Activated CD4-positive, alpha-beta T cell treated with anti-CD3 and anti-CD28 coated beads for 36 hours (primary cell): ENCODE data around the gene GATD1. TPM values are rescaled to one million over a fixed set of nuclear protein-coding genes. Genes with fewer than 3 reads are reported as not detected.

ENCODE experiments used
- ATAC-seq: fragments of 200-7000 bp; cut with Tn5 transposase; one replicate; pipeline ENCODE4 v1.10.0; 2021; ENCODE audit warnings: mild to moderate bottlenecking, moderate library complexity
- CTCF ChIA-PET: fragments of 350-600 bp; sonication (Branson Sonifier 250); formaldehyde crosslinking; loops from one replicate; lab custom pipeline; 2021; ENCODE audit warnings: antibody characterized with exemption; lab: Charles Lee
- POLR2A ChIA-PET: fragments of 350-600 bp; sonication (Branson Sonifier 250); formaldehyde crosslinking; loops from one replicate; lab custom pipeline; 2021; ENCODE audit warnings: antibody characterized with exemption, inconsistent platforms; lab: Charles Lee
- DNase-seq: peaks from one replicate; pipeline ENCODE4 v3.0.0-alpha.2; 2020
- H3K27ac Mint-ChIP-seq: one replicate; pipeline ENCODE4 v1.8.0; 2021; ENCODE audit warnings: mixed read lengths
- H3K27me3 Mint-ChIP-seq: one replicate; pipeline ENCODE4 v1.8.0; 2021; ENCODE audit warnings: mixed read lengths
- H3K36me3 Mint-ChIP-seq: one replicate; pipeline ENCODE4 v1.8.0; 2021; ENCODE audit warnings: low read depth, mixed read lengths
- H3K4me1 Mint-ChIP-seq: one replicate; pipeline ENCODE4 v1.8.0; 2021; ENCODE audit warnings: mixed read lengths
- H3K4me3 Mint-ChIP-seq: one replicate; pipeline ENCODE4 v1.8.0; 2021; ENCODE audit warnings: mild to moderate bottlenecking, moderate library complexity, mixed read lengths
- H3K9me3 Mint-ChIP-seq: one replicate; pipeline ENCODE4 v1.8.0; 2021; ENCODE audit warnings: low read depth, mixed read lengths
- intact Hi-C, 2 experiments: fragments of 100-400 bp; cut with DNase I in 1 of 2; cut with micrococcal nuclease in 1 of 2; formaldehyde crosslinking; loops; one replicate each; pipeline versions ENCODE4 v1.14.2 to v1.15.1; 2022 to 2024; cut with DNase I, micrococcal nuclease
- total RNA-seq, 2 experiments: library from RNA; stranded (reverse); gene quantifications; one replicate each; pipeline ENCODE4 v1.2.3, GENCODE V29; 2021

GATD1 gene
- total RNA-seq, 2 experiments from 2014 or later, result 45.7 to 59.8 TPM

GRCh38 chr11:819943-820649 lies 42.8 kb upstream of the GATD1 start:
- intact Hi-C loops, result loop anchor here (1.0 kb wide), 7 partner anchors 10 to 314 kb away; partner anchors contain the start of genes RPLP2 (in 2 of the 2), CHID1 (in 1 of the 2), GATD1 (in 1 of the 2) and POLR2L (in 1 of the 2)

GRCh38 chr11:819129-819931 lies 42.0 kb upstream of the GATD1 start:
- H3K27me3 Mint-ChIP-seq, result no peaks in the 10 kb centered on the region
- H3K4me3 Mint-ChIP-seq, result peak overlapping the region; percentile 72
- ChIA-PET CTCF (interaction anchor here (0.7 to 1.5 kb wide), 4 partner anchors 10 to 124 kb away, joined by 3 read pairs; partner anchors contain the start of genes RPLP2 and TMEM80), POLR2A (interaction anchor here (0.6 to 2.7 kb wide), 8 partner anchors 8 to 288 kb away, joined by 3 to 24 read pairs (median 4); partner anchors contain the start of genes CD151, CRACR2B, RPLP2 and TSPAN4)
- peaks cover 11% of the 10 kb centered on the region for H3K4me1 Mint-ChIP-seq
- H3K9me3 Mint-ChIP-seq, result no peaks in the 10 kb centered on the region
- H3K36me3 Mint-ChIP-seq, result peaks cover 4% of the 10 kb centered on the region
- H3K27ac Mint-ChIP-seq, result no peak overlapping the region
- ATAC-seq, result peak; percentile 82
- DNase-seq, result peak; percentile 95
- intact Hi-C loops, result loop anchor here in 1 of 2 experiments (1.0 kb wide), 4 partner anchors 10 to 91 kb away; partner anchors contain the start of genes CHID1, POLR2L, RPLP2 and TSPAN4

More at GRCh38 chr11:819943-820649, 42.8 kb upstream of the GATD1 start:
- peaks cover 9% of the 10 kb centered on the region for H3K36me3 Mint-ChIP-seq
- POLR2A ChIA-PET, result interaction anchor here (0.6 to 2.7 kb wide), 7 partner anchors 8 to 312 kb away, joined by 3 to 24 read pairs (median 4); partner anchors contain the start of genes CD151, CRACR2B, RPLP2 and TSPAN4
- no peaks in the 10 kb centered on the region for H3K27me3 Mint-ChIP-seq
- peaks cover 11% of the 10 kb centered on the region for H3K4me1 Mint-ChIP-seq
- H3K27ac Mint-ChIP-seq, result no peak overlapping the region
- CTCF ChIA-PET, result interaction anchor here (0.7 to 1.5 kb wide), 3 partner anchors 11 to 28 kb away, joined by 3 read pairs; partner anchors contain the start of gene RPLP2
- no peaks in the 10 kb centered on the region for H3K9me3 Mint-ChIP-seq
- peak overlapping the region; percentile 72 for H3K4me3 Mint-ChIP-seq
- peak; percentile 95 for DNase-seq
- peak; percentile 74 for ATAC-seq

DNA sequence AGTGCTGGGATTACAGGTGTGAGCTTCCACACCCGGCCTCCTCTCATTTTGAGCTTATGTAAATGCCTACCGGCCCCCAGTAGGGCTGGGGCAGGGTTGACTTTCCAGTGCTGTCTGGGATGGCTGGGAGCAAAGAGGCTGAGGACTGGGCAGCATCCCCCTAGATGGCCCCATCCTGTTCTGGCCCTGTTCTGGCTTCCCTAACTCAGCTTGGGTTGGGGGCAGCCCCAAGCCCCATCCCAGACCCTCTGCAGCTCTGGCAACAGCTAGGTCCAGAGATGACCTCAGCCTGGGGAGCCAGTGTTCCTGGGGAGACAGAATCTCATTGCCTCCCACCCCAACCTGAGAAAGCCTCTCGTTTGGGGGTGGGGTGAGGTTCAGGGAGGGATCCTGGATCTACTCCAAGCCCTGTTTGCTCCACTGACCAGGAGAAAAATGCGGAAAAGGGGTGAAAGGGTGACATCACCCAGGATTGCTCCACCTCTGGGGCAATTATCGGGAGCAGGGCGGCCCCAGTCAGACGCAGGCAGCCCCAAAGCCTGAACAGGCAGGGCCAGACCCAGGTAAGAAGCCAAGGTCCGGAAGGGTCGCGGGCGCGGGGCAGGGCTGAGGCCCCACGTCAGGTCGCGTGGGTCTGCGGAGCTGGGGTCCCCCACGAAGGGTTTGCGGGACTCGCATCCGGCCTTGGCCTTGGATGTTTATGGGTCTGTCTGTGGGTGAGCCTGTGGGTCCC lies 41.3 kb upstream of the GATD1 start, which contains the start of gene PNPLA2:
PNPLA2 (plus strand) TSS at position 519 of the 733 bp plus-strand sequence. CDS start 805 bp downstream, outside the sequence.
- Mint-ChIP-seq H3K27ac (no peak within 1 kb of the TSS), H3K4me3 (peak within 1 kb of the TSS; percentile 72), H3K27me3 (no peaks in the 10 kb centered on the region), H3K9me3 (no peaks in the 10 kb centered on the region), H3K4me1 (peaks cover 11% of the 10 kb centered on the region), H3K36me3 (peaks cover 6% of the 10 kb centered on the region)
- POLR2A ChIA-PET, result interaction anchor here (0.6 to 2.7 kb wide), 6 partner anchors 9 to 287 kb away, joined by 3 to 24 read pairs (median 6); partner anchors contain the start of genes CD151, CRACR2B and RPLP2
- no peak for DNase-seq
- ATAC-seq, result no peak
- CTCF ChIA-PET, result interaction anchor here (1.0 to 1.5 kb wide), 2 partner anchors 9 to 30 kb away, joined by 3 read pairs; partner anchors contain the start of gene RPLP2
- intact Hi-C loops, result loop anchor here in 1 of 2 experiments (1.0 kb wide), 4 partner anchors 9 to 92 kb away; partner anchors contain the start of genes CHID1, POLR2L, RPLP2 and TSPAN4

- ChIA-PET POLR2A (no interaction called here), CTCF (no interaction called here)
- ATAC-seq, result no peak
- no peaks in the 10 kb centered on the region for H3K9me3 Mint-ChIP-seq
- H3K36me3 Mint-ChIP-seq, result peaks cover 20% of the 10 kb centered on the region
- intact Hi-C loops, result no loop called here
- no peak overlapping the region for H3K27ac Mint-ChIP-seq
- H3K27me3 Mint-ChIP-seq, result no peaks in the 10 kb centered on the region
- no peak for DNase-seq
- peaks cover 23% of the 10 kb centered on the region for H3K4me1 Mint-ChIP-seq
- no peak overlapping the region for H3K4me3 Mint-ChIP-seq
Measured at GRCh38 chr11:816433-816779, 39.1 kb upstream of the GATD1 start.

DNA sequence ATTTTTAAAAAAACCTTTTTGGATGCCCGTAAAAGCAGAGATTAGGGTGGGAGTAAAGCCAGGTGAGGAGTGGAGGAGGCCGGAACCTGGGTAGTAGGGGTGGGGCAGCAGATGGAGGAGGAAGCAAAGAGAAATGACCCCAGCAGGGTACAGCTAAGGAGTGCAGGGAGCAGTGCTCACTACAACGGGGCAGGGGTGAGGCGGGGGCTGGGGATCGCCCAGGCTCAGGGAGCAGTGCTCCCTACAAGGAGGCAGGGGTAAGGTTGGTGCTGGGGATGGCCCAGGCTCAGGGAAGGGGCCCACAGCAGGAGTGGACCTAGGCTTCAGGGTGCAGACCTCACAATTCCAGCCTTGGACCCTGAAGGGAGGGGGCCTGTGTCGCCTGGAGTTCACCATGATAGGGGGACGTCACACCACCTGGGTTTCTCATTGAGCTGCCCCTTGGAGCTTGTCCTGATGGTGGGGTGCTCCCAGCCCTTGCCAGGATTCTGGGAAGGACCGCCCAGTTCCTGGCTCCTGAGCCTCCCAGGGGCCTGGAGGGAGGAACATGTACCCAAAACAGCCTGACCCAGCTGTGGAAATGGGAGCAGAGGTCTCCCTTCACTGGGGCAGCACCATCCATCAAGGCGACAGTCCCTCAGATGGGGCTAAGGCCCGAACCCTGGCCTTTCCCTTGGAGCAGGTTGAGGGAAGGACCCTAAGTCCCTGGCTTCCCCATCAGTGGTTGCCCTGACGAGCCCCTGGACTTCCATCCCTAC lies 38.6 kb upstream of the GATD1 start:
- no peaks in the 10 kb centered on the region for H3K9me3 Mint-ChIP-seq
- CTCF ChIA-PET, result no interaction called here
- intact Hi-C loops, result no loop called here
- peaks cover 25% of the 10 kb centered on the region for H3K4me1 Mint-ChIP-seq
- no peak overlapping the region for H3K4me3 Mint-ChIP-seq
- DNase-seq (no peak), ATAC-seq (no peak)
- peaks cover 25% of the 10 kb centered on the region for H3K36me3 Mint-ChIP-seq
- no peaks in the 10 kb centered on the region for H3K27me3 Mint-ChIP-seq
- POLR2A ChIA-PET, result no interaction called here
- H3K27ac Mint-ChIP-seq, result no peak overlapping the region

DNA sequence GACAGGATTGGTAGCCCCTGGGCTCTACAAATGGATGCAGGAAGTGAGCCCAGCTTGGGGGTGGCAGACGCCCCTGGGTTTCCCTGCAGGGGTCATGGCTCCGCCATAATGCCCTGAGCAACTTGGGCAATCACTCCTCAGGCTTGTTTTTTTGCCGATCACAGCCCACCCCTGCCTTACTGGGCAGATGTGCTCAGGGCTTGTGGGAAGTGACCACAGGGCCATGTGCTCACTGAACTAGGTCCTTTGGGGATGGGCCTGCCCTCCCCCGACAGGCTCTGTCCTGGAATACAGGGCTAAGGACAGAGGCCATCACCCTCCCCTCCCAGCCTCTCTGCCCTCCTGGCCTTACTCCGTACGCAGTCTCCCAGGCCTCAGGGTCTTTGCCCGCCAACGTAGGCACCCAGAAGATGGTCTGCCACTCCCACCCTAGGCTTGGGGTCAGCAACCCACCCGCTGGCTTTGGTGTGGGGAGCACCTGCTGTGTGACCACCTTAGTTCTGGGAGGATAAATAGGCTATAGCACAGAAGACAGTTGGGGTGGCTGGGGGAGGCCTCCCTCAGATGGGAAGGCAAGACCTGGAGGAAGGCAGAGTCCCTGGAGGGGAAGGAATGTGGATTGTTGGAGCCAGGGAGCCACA lies 36.3 kb upstream of the GATD1 start:
- Mint-ChIP-seq H3K27me3 (no peaks in the 10 kb centered on the region), H3K4me3 (no peak overlapping the region), H3K4me1 (peaks cover 21% of the 10 kb centered on the region), H3K9me3 (no peaks in the 10 kb centered on the region), H3K27ac (peak overlapping the region; percentile 27), H3K36me3 (peaks cover 33% of the 10 kb centered on the region)
- ChIA-PET CTCF (interaction anchor here (0.7 kb wide), 1 partner anchor 28 kb away, joined by 3 read pairs; no protein-coding TSS in a partner anchor), POLR2A (no interaction called here)
- no peak for DNase-seq
- intact Hi-C loops, result no loop called here
- no peak for ATAC-seq

DNA sequence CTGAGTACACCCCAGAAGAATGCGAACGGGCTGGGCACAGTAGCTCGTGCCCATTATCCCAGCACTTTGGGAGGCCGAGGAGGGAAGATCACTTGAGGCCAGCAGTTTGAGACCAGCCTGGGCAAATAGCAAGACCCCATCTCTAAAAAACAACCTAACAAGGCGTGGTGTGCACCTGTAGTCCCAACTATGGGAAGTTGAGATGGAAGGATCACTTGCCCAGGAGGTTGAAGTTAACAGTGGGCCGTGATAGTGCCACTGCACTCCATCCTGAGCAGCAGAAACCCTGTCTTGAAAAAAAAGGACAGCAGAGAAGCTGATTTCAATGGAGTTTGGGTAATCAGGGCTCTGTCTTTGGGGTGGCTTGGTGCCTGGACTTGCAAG lies 35.8 kb upstream of the GATD1 start:
- ATAC-seq (no peak), DNase-seq (no peak)
- Mint-ChIP-seq H3K27me3 (no peaks in the 10 kb centered on the region), H3K9me3 (no peaks in the 10 kb centered on the region), H3K4me1 (peaks cover 24% of the 10 kb centered on the region), H3K36me3 (peaks cover 33% of the 10 kb centered on the region), H3K4me3 (peak overlapping the region; percentile 94), H3K27ac (peak overlapping the region; percentile 19)
- intact Hi-C loops, result no loop called here
- POLR2A ChIA-PET, result interaction anchor here (0.8 kb wide), 1 partner anchor 17 kb away, joined by 3 read pairs; no protein-coding TSS in a partner anchor
- CTCF ChIA-PET, result interaction anchor here (0.7 kb wide), 1 partner anchor 28 kb away, joined by 3 read pairs; no protein-coding TSS in a partner anchor

DNA sequence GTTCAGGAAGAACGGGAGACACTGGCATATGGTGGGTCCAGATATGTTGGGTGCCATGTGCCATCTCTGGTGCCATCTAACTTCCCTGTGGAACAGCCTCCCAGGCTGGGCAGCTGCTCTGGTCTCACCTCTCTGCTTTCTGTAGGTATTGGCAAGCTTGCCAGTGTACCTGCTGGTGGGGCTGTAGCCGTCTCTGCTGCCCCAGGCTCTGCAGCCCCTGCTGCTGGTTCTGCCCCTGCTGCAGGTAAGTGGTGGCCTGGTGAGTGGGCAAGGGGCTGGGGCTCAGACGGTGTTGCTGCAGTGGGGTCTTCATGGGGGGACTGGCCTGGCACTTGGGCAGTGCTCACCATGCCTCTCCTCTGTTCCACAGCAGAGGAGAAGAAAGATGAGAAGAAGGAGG lies 35.1 kb upstream of the GATD1 start:
- POLR2A ChIA-PET, result interaction anchor here (0.8 kb wide), 1 partner anchor 16 kb away, joined by 3 read pairs; no protein-coding TSS in a partner anchor
- no peaks in the 10 kb centered on the region for H3K27me3 Mint-ChIP-seq
- intact Hi-C loops, result no loop called here
- peaks cover 28% of the 10 kb centered on the region for H3K4me1 Mint-ChIP-seq
- peak overlapping the region; percentile 88 for H3K27ac Mint-ChIP-seq
- no peak for DNase-seq
- peaks cover 35% of the 10 kb centered on the region for H3K36me3 Mint-ChIP-seq
- H3K4me3 Mint-ChIP-seq, result peak overlapping the region; percentile 94
- no peaks in the 10 kb centered on the region for H3K9me3 Mint-ChIP-seq
- ATAC-seq, result no peak
- CTCF ChIA-PET, result interaction anchor here (0.6 kb wide), 1 partner anchor 113 kb away, joined by 4 read pairs; the partner anchor contains the start of gene AP2A2

DNA sequence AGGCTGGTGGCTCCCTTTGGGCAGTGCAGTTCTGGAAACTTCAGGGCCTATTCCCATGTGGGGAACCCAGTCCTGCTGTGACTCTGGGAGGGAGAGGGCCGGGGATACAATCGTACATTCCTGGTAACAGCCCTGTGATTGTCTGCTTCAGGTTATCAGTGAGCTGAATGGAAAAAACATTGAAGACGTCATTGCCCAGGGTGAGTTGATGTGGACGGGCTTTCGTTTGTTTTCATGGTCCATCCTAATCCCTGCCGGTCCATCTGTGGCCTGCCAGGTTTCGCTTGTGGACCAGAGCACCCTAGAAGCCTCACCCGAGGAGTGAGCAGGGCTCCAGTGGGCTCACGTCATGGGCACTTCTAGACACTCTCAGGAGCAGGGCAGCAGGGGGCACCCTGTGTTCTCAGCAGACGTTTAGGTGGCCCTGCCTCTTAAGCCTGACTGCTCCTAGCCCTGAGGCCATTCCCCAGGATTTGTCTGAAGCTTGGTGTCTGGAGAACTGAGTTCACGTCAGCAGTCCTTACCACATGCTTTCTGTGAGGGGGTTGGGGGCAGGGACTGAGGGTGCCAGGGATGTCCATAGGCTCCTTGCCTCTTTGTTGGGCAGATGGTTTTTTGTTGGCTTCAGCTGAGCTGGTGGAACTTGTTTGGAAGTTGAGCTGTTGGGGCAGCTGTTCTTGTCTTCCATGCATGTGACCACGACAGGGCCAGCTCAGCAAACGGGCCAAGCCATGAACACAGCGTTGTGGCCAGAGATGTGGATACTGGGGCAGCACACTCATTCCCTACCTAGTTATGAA lies 34.4 kb upstream of the GATD1 start:
- Mint-ChIP-seq H3K27me3 (no peaks in the 10 kb centered on the region), H3K4me3 (peak overlapping the region; percentile 94), H3K36me3 (peaks cover 35% of the 10 kb centered on the region), H3K27ac (peak overlapping the region; percentile 88), H3K4me1 (peaks cover 30% of the 10 kb centered on the region), H3K9me3 (no peaks in the 10 kb centered on the region)
- intact Hi-C loops, result no loop called here
- DNase-seq, result no peak
- ChIA-PET POLR2A (interaction anchor here (0.9 kb wide), 1 partner anchor 8 kb away, joined by 5 read pairs; no protein-coding TSS in a partner anchor), CTCF (interaction anchor here (0.6 kb wide), 1 partner anchor 114 kb away, joined by 4 read pairs; the partner anchor contains the start of gene AP2A2)
- no peak for ATAC-seq
